ENCODE data around the gene DPEP3. TPM values are rescaled to one million over a fixed set of nuclear protein-coding genes. Genes with fewer than 3 reads are reported as not detected.
"Not testable (repeated sequence)": the region's sequence is repeated elsewhere in the genome, so short reads cannot be mapped to it uniquely, and the experiment has no call there.

Gene DPEP3, protein sequence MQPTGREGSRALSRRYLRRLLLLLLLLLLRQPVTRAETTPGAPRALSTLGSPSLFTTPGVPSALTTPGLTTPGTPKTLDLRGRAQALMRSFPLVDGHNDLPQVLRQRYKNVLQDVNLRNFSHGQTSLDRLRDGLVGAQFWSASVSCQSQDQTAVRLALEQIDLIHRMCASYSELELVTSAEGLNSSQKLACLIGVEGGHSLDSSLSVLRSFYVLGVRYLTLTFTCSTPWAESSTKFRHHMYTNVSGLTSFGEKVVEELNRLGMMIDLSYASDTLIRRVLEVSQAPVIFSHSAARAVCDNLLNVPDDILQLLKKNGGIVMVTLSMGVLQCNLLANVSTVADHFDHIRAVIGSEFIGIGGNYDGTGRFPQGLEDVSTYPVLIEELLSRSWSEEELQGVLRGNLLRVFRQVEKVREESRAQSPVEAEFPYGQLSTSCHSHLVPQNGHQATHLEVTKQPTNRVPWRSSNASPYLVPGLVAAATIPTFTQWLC
- not detected in 2 replicates for total RNA-seq (2014; rRNA removed; shearing (Covaris generic))

DNA sequence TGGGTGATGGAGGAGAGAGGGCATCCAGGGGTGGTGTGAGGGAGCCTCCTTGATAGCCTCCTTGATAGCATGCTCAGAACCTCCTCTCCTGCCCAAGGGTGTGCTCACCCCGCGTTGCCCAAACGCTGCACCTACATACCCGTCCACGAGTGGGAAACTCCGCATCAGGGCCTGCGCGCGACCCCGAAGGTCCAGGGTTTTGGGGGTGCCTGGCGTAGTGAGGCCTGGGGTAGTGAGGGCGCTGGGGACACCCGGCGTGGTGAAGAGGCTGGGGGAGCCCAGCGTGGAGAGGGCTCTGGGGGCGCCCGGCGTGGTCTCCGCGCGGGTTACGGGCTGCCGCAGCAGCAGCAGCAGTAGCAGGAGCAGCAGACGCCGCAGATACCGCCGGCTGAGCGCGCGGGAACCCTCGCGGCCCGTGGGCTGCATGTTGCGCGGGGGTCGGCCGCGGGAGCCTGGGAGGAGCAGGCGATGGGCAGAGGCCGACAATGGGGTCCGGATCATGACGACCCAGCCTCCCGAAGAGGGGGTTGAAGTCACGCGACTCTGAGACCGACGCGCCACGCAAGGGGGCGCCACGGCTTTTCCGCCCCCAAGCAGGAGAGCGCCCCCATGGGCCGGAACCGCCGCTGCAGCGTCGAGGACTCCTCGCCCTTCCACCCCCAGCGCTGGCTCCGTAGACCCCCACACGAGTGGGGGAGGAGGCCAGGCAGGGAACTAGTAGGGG is at the start of gene DPEP3:
DPEP3 (minus strand) TSS at position 545 of the 724 bp plus-strand sequence; CDS start at position 426, 119 bp downstream.
- DNase-seq (ENCODE audit: low spot score): no peak

DNA sequence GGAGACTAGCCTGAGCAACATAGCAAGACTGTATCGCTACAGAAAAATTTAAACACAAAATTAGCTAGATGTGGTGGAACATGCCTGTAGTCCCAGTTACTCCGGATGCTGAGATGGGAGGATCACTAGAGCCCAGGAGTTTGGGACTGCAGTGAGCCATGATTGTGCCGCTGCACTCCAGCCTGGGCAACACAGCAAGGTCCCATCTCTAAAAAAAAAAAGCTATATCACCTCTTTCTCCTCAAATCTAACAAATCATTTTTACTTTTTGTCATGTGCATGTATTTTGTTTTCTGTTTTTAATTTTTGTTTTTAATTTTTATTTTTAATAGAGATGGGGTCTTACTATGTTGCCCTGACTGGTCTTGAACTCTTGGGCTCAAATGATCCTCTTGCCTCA is 48.7 kb upstream of the DPEP3 start:
- DNase-seq (ENCODE audit: low spot score): no peak

GRCh38 chr16:68022728-68023537 is 42.6 kb upstream of the DPEP3 start, which contains the start of the genes DDX28 and DUS2:
Gene DDX28, minus strand, starts transcription at chr16:68023232. Its CDS starts 30 bp downstream, at chr16:68023202.
Gene DUS2, plus strand, starts transcription at chr16:68023284. Its CDS starts 14,740 bp downstream, at chr16:68038024.
- peak; percentile 55 for DNase-seq (ENCODE audit: low spot score)

GRCh38 chr16:68022278-68022727 is 42.0 kb upstream of the DPEP3 start:
- DNase-seq (ENCODE audit: low spot score): no peak

GRCh38 chr16:68021490-68021889 is 41.2 kb upstream of the DPEP3 start:
- DNase-seq (ENCODE audit: low spot score): no peak

GRCh38 chr16:68019167-68019680 is 38.9 kb upstream of the DPEP3 start:
- no peak for DNase-seq (ENCODE audit: low spot score)

DNA sequence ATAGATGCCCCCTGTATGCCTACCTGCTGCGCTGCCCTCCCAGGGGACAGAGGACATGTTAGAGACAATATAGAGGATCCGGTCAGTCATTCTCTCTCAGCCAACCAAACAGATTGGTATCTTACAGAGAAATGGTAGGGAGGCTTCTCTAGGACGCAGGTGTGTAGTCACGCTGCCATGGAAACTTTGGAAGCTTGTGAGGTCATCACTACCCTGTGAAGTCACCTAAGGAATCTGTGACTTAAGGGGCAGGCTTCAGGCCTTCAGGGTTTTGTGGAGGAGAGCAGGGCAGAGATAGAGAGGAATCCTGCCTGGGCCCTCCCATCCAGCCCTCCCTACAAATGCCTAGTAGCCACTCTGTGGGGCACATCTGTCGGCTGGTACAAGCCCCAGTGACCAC is 35.4 kb upstream of the DPEP3 start, which contains the start of gene DPEP2NB:
DPEP2NB (minus strand) TSS at position 231 of the 400 bp plus-strand sequence; CDS start at position 90, 141 bp downstream.
- DNase-seq (ENCODE audit: low spot score): no peak

- no peak for DNase-seq (ENCODE audit: low spot score)
Measured at GRCh38 chr16:68013440-68013839, 33.1 kb upstream of the DPEP3 start.

DNA sequence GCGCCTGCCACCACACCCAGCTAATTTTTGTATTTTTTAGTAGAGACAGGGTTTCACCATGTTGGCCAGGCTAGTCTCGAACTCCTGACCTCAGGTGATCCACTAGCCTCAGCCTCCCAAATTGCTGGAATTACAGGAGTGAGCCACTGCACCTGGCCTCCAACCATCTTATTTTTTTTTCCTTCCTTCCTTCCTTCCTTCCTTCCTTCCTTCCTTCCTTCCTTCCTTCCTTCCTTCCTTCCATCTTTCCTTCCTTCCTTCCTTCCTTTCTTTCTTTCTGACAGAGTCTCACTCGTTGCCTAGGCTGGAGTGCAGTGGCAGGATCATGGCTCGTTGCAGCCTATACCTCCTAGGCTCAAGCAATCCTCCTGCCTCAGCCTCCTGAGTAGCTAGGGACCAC is 29.6 kb upstream of the DPEP3 start:
- not testable (repeated sequence) for DNase-seq (ENCODE audit: low spot score)

DNA sequence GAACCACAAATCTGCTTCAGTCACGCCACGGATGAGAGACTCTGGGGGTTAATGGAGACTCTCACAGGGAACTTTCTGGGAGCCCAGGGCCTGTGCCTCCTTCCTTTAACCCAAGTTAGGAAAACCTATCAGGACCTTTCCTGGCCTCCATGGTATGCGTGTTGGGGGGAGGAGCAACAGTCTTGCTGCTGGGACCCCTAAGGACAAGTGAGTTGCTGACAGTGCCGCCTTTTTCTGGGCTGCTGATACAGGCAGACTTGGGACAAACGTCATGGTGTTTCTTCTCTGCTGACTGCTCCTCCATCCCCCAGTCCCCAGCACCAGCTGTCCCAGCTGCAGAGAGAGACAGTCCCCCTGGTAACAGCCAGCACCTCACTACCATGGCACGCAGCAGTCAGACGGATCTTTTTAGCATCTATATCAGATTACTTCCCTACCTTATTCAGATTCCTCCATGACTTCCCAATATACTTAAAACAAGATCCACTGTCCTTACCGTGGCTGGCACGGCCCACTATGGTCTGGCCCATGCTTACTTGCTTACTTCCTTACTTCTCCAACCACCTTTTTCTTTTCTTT is 28.9 kb upstream of the DPEP3 start:
- DNase-seq (ENCODE audit: low spot score): no peak

DNA sequence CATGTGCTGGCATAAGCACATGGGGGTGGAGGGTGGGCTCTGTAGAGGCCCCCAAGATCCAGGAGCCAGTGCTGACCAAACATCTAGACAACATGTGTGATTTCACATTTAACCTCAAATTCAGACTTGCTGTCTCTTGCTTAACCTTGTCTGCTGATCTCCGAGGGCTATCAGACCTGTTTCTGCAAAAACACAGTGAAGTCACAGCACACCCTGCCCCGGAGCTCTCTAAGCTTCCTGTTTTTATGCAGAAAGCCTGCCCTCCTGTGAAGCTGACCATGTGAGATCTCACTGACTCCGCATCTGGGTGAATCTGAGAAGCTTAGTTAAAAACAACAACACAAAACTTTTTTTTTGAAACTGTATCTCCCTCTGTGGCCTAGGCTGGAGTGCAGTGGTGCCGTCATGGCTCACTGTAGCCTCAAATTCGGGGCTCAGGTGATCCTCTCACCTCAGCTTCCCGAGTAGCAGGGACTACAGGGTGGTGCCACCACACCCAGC is 25.5 kb upstream of the DPEP3 start:
- no peak for DNase-seq (ENCODE audit: low spot score)

DNA sequence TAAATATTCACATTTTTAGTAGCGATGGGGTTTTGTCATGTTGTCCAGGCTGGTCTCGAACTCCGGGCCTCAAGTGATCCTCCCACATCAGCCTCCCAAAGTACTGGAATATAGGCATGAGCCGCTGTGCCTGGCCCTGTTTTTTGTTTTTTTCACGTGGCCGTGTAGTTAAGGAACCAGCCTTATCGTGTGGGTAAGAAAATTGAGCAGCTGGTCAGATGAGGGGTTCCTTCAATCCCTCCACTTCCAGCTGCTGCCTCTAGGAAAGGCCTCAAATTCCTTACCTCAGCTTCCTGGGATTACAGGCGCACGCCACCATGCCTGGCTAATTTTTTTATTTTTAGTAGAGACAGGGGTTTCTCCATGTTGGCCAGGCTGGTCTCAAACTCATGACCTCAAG is 24.9 kb upstream of the DPEP3 start:
- no peak for DNase-seq (ENCODE audit: low spot score)

GRCh38 chr16:68003031-68003430 is 22.7 kb upstream of the DPEP3 start:
- no peak for DNase-seq (ENCODE audit: low spot score)

GRCh38 chr16:68000450-68000849 is 20.2 kb upstream of the DPEP3 start:
- DNase-seq (ENCODE audit: low spot score): no peak

DNA sequence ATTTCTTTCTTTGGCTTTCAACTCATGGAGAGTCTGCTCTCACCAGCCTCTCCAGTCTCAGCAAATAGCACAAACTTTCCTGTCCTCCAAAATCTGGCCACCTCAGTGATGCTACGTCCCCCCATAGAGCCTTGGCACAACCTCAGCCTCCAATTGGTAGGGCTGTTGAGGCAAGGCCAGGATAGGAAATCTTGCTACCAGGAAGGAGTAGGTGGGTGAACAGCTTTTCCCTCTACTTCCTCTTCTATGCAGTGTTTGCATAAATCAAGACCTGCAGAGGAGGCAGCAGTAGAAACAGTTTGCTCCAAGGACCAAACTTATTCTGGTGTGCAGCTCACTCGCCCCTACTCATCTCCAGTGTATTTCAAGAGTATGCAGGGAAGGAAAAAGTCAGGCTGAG is 19.7 kb upstream of the DPEP3 start:
- no peak for DNase-seq (ENCODE audit: low spot score)

- DNase-seq (ENCODE audit: low spot score): not testable (repeated sequence)
Measured at GRCh38 chr16:67998779-67999688, 18.7 kb upstream of the DPEP3 start, which contains the start of gene DPEP2. Gene DPEP2, minus strand, starts transcription at chr16:67999484. Its CDS starts 6,272 bp downstream, at chr16:67993212.

DNA sequence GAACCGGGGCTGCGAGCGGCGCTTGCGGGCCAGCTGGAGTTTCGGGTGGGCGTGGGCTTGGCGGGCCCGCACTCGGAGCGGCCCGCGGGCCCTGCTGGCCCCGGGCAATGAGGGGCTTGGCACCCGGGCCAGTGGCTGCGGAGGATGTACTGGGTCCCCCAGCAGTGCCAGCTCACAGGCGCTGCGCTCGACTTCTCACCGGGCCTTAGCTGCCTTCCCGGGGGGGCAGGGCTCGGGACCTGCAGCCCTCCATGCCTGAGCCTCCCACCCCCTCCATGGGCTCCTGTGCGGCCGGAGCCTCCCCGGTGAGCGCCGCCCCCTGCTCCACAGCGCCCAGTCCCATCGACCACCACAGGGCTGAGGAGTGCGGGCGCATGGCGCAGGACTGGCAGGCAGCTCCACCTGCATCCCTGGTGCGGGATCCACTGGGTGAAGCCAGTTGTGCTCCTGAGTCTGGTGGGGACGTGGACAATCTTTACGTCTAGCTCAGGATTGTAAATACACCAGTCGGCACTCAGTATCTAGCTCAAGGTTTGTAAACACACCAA is 18.0 kb upstream of the DPEP3 start:
- DNase-seq (ENCODE audit: low spot score): not testable (repeated sequence)

GRCh38 chr16:67996666-67997065 is 16.4 kb upstream of the DPEP3 start:
- no peak for DNase-seq (ENCODE audit: low spot score)

DNA sequence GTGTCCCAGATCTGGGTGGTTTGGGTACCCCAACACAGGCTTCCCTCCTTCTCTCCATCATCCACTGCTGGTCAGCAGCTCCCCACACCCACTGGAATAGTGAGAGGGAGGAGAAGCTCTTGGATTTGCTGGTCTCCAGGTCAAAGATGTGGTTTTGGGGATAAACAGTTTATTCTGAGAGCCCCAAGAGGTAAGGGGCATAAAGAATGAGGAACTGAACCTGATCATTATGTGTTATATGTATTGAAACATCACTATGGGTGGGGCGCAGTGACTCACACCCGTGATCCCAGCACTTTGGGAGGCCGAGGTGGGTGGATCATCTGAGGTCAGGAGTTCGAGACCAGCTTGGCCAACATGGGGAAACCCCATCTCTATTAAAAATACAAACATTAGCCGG is 15.1 kb upstream of the DPEP3 start:
- DNase-seq (ENCODE audit: low spot score): no peak
